Tibial nerve (tissue), 4 donors: ENCODE results near the gene SCAF1. TPM values are rescaled to one million over a fixed set of nuclear protein-coding genes. Genes with fewer than 3 reads are reported as not detected.

Experiments
- DNase-seq, 2 donors: peaks; one replicate each; pipeline ENCODE4 v3.0.0-alpha.2; 2019; ENCODE audit warnings: low spot score in 2 of 2
- H3K27ac ChIP-seq, 4 donors: fragments of 200-600 bp; sonication (generic) in 3 of 4; one replicate each; pipeline ENCODE4 v1.5.1; 2017 to 2019; ENCODE audit warnings: mild to moderate bottlenecking in 1 of 4
- H3K27me3 ChIP-seq, 2 donors: fragments of 200-600 bp; sonication (generic) in 1 of 2; one replicate each; pipeline versions ENCODE4 v1.5.1 to v1.6.0; 2017 to 2019
- H3K36me3 ChIP-seq, 3 donors: fragments of 200-600 bp; sonication (generic); one replicate each; pipeline ENCODE4 v1.5.1; 2018 to 2019
- H3K4me1 ChIP-seq, 4 donors: fragments of 200-600 bp; sonication (generic) in 3 of 4; one replicate each; pipeline ENCODE4 v1.5.1; 2017 to 2019
- H3K4me3 ChIP-seq, 4 donors: fragments of 200-600 bp; sonication (generic) in 3 of 4; one replicate each; pipeline ENCODE4 v1.5.1; 2017 to 2019; ENCODE audit warnings: mild to moderate bottlenecking in 1 of 4, moderate library complexity in 1 of 4
- H3K9me3 ChIP-seq, 4 donors: fragments of 200-600 bp; sonication (generic) in 3 of 4; one replicate each; pipeline ENCODE4 v1.5.1; 2017 to 2019
- CTCF ChIP-seq, 5 experiments: fragments of 200-600 bp in 3 of 5; fragments of 450-650 bp in 2 of 5; sonication (generic) in 3 of 5; IDR thresholded peaks; one replicate each; pipeline ENCODE4 v1.5.1; 2016 to 2019; ENCODE audit warnings: antibody characterized with exemption in 5 of 5, mild to moderate bottlenecking in 3 of 5, moderate library complexity in 2 of 5
- EP300 ChIP-seq, 2 donors: sonication (generic); formaldehyde crosslinking; IDR thresholded peaks; one replicate each; pipeline ENCODE4 v1.6.1; 2017; ENCODE audit warnings: antibody characterized with exemption in 2 of 2, mild to moderate bottlenecking in 1 of 2
- POLR2A ChIP-seq, 2 donors: fragments of 450-650 bp; IDR thresholded peaks; one replicate each; pipeline ENCODE4 v1.6.1; 2017; ENCODE audit warnings: antibody characterized with exemption in 2 of 2, mild to moderate bottlenecking in 2 of 2, moderate library complexity in 2 of 2
- WGBS, 2 donors: methylation state at CpG; one replicate each; pipeline ENCODE4 v1.1.5; 2018; 5-methylcytosine and 5-hydroxymethylcytosine counted together
- total RNA-seq, 4 donors: library from RNA; depleted of rRNA; stranded (reverse); fragments of >200 nt; gene quantifications; one replicate each; pipeline ENCODE4 v1.1.0, GENCODE V29; 2016

Gene SCAF1
- total RNA-seq, 4 donors from 2014 or later, result 20.1 to 53.7 (median 31.1) TPM

GRCh38 chr19:49597703-49597974 lies 44.4 kb upstream of the SCAF1 start:
- Histone ChIP-seq H3K4me3 (no peak overlapping the region), H3K27ac (no peak overlapping the region), H3K9me3 (no peaks in the 10 kb centered on the region), H3K4me1 (peaks cover 0 to 25% (median 8%) of the 10 kb centered on the region in 4 donors), H3K27me3 (no peaks in the 10 kb centered on the region), H3K36me3 (peaks cover 4 to 88% (median 31%) of the 10 kb centered on the region in 3 donors)
- TF ChIP-seq EP300 (IDR thresholded peaks at IDR 0.05) (no peak), CTCF (IDR thresholded peaks at IDR 0.05) (no peak), POLR2A (IDR thresholded peaks at IDR 0.05) (no peak)
- no peak for DNase-seq
- WGBS, 2 donors, result 91 to 93% methylated on average over 29 of the region's 29 CpGs

GRCh38 chr19:49599378-49600295 lies 42.4 kb upstream of the SCAF1 start:
- H3K27me3 ChIP-seq, result no peaks in the 10 kb centered on the region
- H3K27ac ChIP-seq, result no peak overlapping the region
- no peak overlapping the region for H3K4me3 ChIP-seq
- H3K36me3 ChIP-seq, result peaks cover 4 to 100% (median 30%) of the 10 kb centered on the region in 3 donors
- peaks cover 0 to 5% (median 0%) of the 10 kb centered on the region in 4 donors for H3K4me1 ChIP-seq
- no peaks in the 10 kb centered on the region for H3K9me3 ChIP-seq
- WGBS, 2 donors, result 93% methylated on average over 26 of the region's 26 CpGs
- no peak for DNase-seq
- TF ChIP-seq EP300 (IDR thresholded peaks at IDR 0.05) (no peak), CTCF (IDR thresholded peaks at IDR 0.05) (no peak), POLR2A (IDR thresholded peaks at IDR 0.05) (no peak)

- H3K27me3 ChIP-seq, result no peaks in the 10 kb centered on the region
- 91% methylated on average over 27 to 37 of the region's 38 CpGs for WGBS, 2 donors
- TF ChIP-seq POLR2A (IDR thresholded peaks at IDR 0.05) (no peak), CTCF (IDR thresholded peaks at IDR 0.05) (no peak), EP300 (IDR thresholded peaks at IDR 0.05) (no peak)
- no peaks in the 10 kb centered on the region for H3K9me3 ChIP-seq
- H3K36me3 ChIP-seq, result peaks cover 0 to 100% (median 15%) of the 10 kb centered on the region in 3 donors
- no peak for DNase-seq
- H3K4me3 ChIP-seq, result no peak overlapping the region
- no peaks in the 10 kb centered on the region for H3K4me1 ChIP-seq
- no peak overlapping the region for H3K27ac ChIP-seq
Measured at GRCh38 chr19:49601482-49602038, 40.4 kb upstream of the SCAF1 start.

GRCh38 chr19:49602806-49603205 lies 39.2 kb upstream of the SCAF1 start:
- peaks cover 0 to 100% (median 15%) of the 10 kb centered on the region in 3 donors for H3K36me3 ChIP-seq
- no peak overlapping the region for H3K27ac ChIP-seq
- no peak for DNase-seq
- H3K27me3 ChIP-seq, result no peaks in the 10 kb centered on the region
- no peak for TF ChIP-seq EP300 (IDR thresholded peaks at IDR 0.05)
- TF ChIP-seq CTCF (IDR thresholded peaks at IDR 0.05), result no peak
- TF ChIP-seq POLR2A (IDR thresholded peaks at IDR 0.05), result no peak
- no peaks in the 10 kb centered on the region for H3K9me3 ChIP-seq
- 98 to 100% methylated on average over 2 of the region's 2 CpGs for WGBS, 2 donors
- H3K4me1 ChIP-seq, result no peaks in the 10 kb centered on the region
- no peak overlapping the region for H3K4me3 ChIP-seq

GRCh38 chr19:49605605-49606004 lies 36.4 kb upstream of the SCAF1 start:
- WGBS, 2 donors, result 85 to 88% methylated on average over 7 of the region's 7 CpGs
- H3K4me3 ChIP-seq, result no peak overlapping the region

More at GRCh38 chr19:49605605-49606004, 36.4 kb upstream of the SCAF1 start:
- no peak for DNase-seq
- TF ChIP-seq EP300 (IDR thresholded peaks at IDR 0.05) (no peak), CTCF (IDR thresholded peaks at IDR 0.05) (no peak), POLR2A (IDR thresholded peaks at IDR 0.05) (no peak)
- no peak overlapping the region for H3K27ac ChIP-seq
- H3K36me3 ChIP-seq, result peaks cover 0 to 100% (median 10%) of the 10 kb centered on the region in 3 donors
- H3K9me3 ChIP-seq, result no peaks in the 10 kb centered on the region
- no peaks in the 10 kb centered on the region for H3K27me3 ChIP-seq
- no peaks in the 10 kb centered on the region for H3K4me1 ChIP-seq
